ENCODE measurements around the gene TNRC6C.

Gene TNRC6C

GRCh38 chr17:78012428-78012827 is 53.9 kb downstream of the TNRC6C start:
- DNase-seq (ENCODE audit: low spot score) = no peak

- peak; percentile 64 for DNase-seq (ENCODE audit: low spot score)
These were observed 55.4 kb downstream of the TNRC6C start for GRCh38 chr17:78013683-78014467.

- no peak for DNase-seq (ENCODE audit: low spot score)
These were observed 56.1 kb downstream of the TNRC6C start for GRCh38 chr17:78014646-78015045.

- no peak for DNase-seq (ENCODE audit: low spot score)
These were observed 58.3 kb downstream of the TNRC6C start for GRCh38 chr17:78016852-78017251.

GRCh38 chr17:78019367-78019975 is 61.0 kb downstream of the TNRC6C start:
- DNase-seq (ENCODE audit: low spot score) = peak; percentile 7

- no peak for DNase-seq (ENCODE audit: low spot score)
These were observed 61.6 kb downstream of the TNRC6C start for GRCh38 chr17:78019976-78020716.

- DNase-seq (ENCODE audit: low spot score) = no peak
These were observed 62.2 kb downstream of the TNRC6C start for GRCh38 chr17:78020717-78021108.

GRCh38 chr17:78022425-78022824 is 63.9 kb downstream of the TNRC6C start:
- DNase-seq (ENCODE audit: low spot score) = no peak

- no peak for DNase-seq (ENCODE audit: low spot score)
These were observed 64.5 kb downstream of the TNRC6C start for GRCh38 chr17:78023042-78023441.

GRCh38 chr17:78026381-78026780 is 67.9 kb downstream of the TNRC6C start:
- no peak for DNase-seq (ENCODE audit: low spot score)

GRCh38 chr17:78027121-78027520 is 68.6 kb downstream of the TNRC6C start:
- DNase-seq (ENCODE audit: low spot score) = no peak

- no peak for DNase-seq (ENCODE audit: low spot score)
These were observed 71.2 kb downstream of the TNRC6C start for GRCh38 chr17:78029697-78030096.

GRCh38 chr17:78031435-78031834 is 72.9 kb downstream of the TNRC6C start:
- no peak for DNase-seq (ENCODE audit: low spot score)

- no peak for DNase-seq (ENCODE audit: low spot score)
These were observed 73.7 kb downstream of the TNRC6C start for GRCh38 chr17:78032166-78032565.

GRCh38 chr17:78034429-78035091 is 76.1 kb downstream of the TNRC6C start:
- DNase-seq (ENCODE audit: low spot score) = no peak

- DNase-seq (ENCODE audit: low spot score) = no peak
These were observed 78.8 kb downstream of the TNRC6C start for GRCh38 chr17:78037280-78037679.

- DNase-seq (ENCODE audit: low spot score) = no peak
These were observed 80.3 kb downstream of the TNRC6C start for GRCh38 chr17:78038748-78039288.

GRCh38 chr17:78039581-78039980 is 81.1 kb downstream of the TNRC6C start:
- no peak for DNase-seq (ENCODE audit: low spot score)

GRCh38 chr17:78040440-78041385 is 82.2 kb downstream of the TNRC6C start:
- DNase-seq (ENCODE audit: low spot score) = peak; percentile 28

- no peak for DNase-seq (ENCODE audit: low spot score)
These were observed 83.1 kb downstream of the TNRC6C start for GRCh38 chr17:78041386-78042179.

All from CD4-positive, alpha-beta T cell treated with Interleukin-6 at 100 ng/mL for 8 hours (primary cell).